GM23248 (cell line): ENCODE results near the gene RGR. TPM values are rescaled to one million over a fixed set of nuclear protein-coding genes. Genes with fewer than 3 reads are reported as not detected.

ENCODE experiments used
- DNase-seq: peaks from one replicate; pipeline ENCODE4 v3.0.0-alpha.2; 2015
- H2AFZ ChIP-seq: fragments of 200-600 bp; sonication (generic); 2 replicates; pipeline ENCODE4 v1.6.1; 2016; ENCODE audit warnings: antibody characterized with exemption
- H3F3A ChIP-seq: fragments of 200-600 bp; sonication (generic); 2 replicates; pipeline ENCODE4 v1.6.1; 2016; ENCODE audit warnings: mild to moderate bottlenecking, antibody characterized with exemption, mixed run types; ENCODE audit not compliant: insufficient read depth
- H3K27ac ChIP-seq: fragments of 200-600 bp; sonication (generic); 2 replicates; pipeline ENCODE4 v1.5.1; 2016; ENCODE audit warnings: mild to moderate bottlenecking
- H3K27me3 ChIP-seq: fragments of 200-600 bp; sonication (generic); replicated peaks from 2 replicates; pipeline ENCODE4 v1.6.1; 2016; ENCODE audit warnings: mild to moderate bottlenecking; ENCODE audit not compliant: insufficient read depth
- H3K36me3 ChIP-seq: fragments of 200-600 bp; sonication (generic); 2 replicates; pipeline ENCODE4 v1.6.1; 2016; ENCODE audit warnings: low read depth, mild to moderate bottlenecking
- H3K4me1 ChIP-seq: fragments of 200-600 bp; sonication (generic); 2 replicates; pipeline ENCODE4 v1.6.1; 2016; ENCODE audit warnings: mild to moderate bottlenecking; ENCODE audit not compliant: insufficient read depth
- H3K4me2 ChIP-seq: fragments of 200-600 bp; sonication (generic); one replicate; pipeline ENCODE4 v1.6.1; 2016; ENCODE audit warnings: mild to moderate bottlenecking; ENCODE audit not compliant: unreplicated experiment
- H3K4me3 ChIP-seq: fragments of 200-600 bp; sonication (generic); 2 replicates; pipeline ENCODE4 v1.5.1; 2016; ENCODE audit warnings: mild to moderate bottlenecking
- H3K79me2 ChIP-seq: fragments of 200-600 bp; sonication (generic); 2 replicates; pipeline ENCODE4 v1.6.1; 2016; ENCODE audit warnings: mild to moderate bottlenecking; ENCODE audit not compliant: insufficient read depth
- H3K9ac ChIP-seq: fragments of 200-600 bp; sonication (generic); 2 replicates; pipeline ENCODE4 v1.6.1; 2016; ENCODE audit warnings: mild to moderate bottlenecking
- H3K9me2 ChIP-seq: fragments of 200-600 bp; sonication (generic); 2 replicates; pipeline ENCODE4 v1.6.1; 2016; ENCODE audit warnings: mixed run types, mild to moderate bottlenecking, moderate library complexity; ENCODE audit not compliant: insufficient read depth
- H3K9me3 ChIP-seq: fragments of 200-600 bp; sonication (generic); one replicate; pipeline ENCODE4 v1.6.1; 2017; ENCODE audit warnings: low read depth
- H4K20me1 ChIP-seq: fragments of 200-600 bp; sonication (generic); 2 replicates; pipeline ENCODE4 v1.6.0; 2016; ENCODE audit not compliant: insufficient read depth
- EZH2 ChIP-seq: fragments of 200-600 bp; sonication (generic); IDR thresholded peaks from 2 replicates; pipeline ENCODE4 v1.6.1; 2018; ENCODE audit warnings: antibody characterized with exemption, mild to moderate bottlenecking; ENCODE audit not compliant: insufficient read depth, poor library complexity, severe bottlenecking
- EZH2phosphoT487 ChIP-seq: fragments of 200-600 bp; sonication (generic); IDR thresholded peaks from 2 replicates; pipeline ENCODE4 v1.6.1; 2018; ENCODE audit warnings: antibody characterized with exemption, moderate library complexity, mild to moderate bottlenecking, low read depth; ENCODE audit not compliant: insufficient read depth
- WGBS, 2 experiments: methylation state at CpG; one replicate each; pipeline ENCODE4 v1.1.6; 2015 to 2017; ENCODE audit warnings: low lambda C conversion rate in 2 of 2, low coverage in 1 of 2; ENCODE audit errors: missing lambda C conversion rate in 2 of 2; 5-methylcytosine and 5-hydroxymethylcytosine counted together
- in situ Hi-C: fragments of 300-500 bp; cut with MboI; formaldehyde crosslinking; loops from 2 replicates; pipeline ENCODE4 v1.15.0; 2020
- polyA plus RNA-seq: library from polyadenylated mRNA; unstranded; fragments of >200 nt; fragmentation: Nextera tagmentation; extraction: Ambion mirVana; gene quantifications from 2 replicates; pipeline ENCODE4 v1.2.1, GENCODE V29; 2016
- total RNA-seq: library from RNA; depleted of rRNA; stranded (reverse); fragments of >200 nt; shearing (Covaris generic); gene quantifications from 2 replicates; pipeline ENCODE4 v1.2.3, GENCODE V29; 2014; rRNA removed

RGR gene
- total and polyA plus RNA-seq, 2 experiments from 2014 or later = not detected

DNA sequence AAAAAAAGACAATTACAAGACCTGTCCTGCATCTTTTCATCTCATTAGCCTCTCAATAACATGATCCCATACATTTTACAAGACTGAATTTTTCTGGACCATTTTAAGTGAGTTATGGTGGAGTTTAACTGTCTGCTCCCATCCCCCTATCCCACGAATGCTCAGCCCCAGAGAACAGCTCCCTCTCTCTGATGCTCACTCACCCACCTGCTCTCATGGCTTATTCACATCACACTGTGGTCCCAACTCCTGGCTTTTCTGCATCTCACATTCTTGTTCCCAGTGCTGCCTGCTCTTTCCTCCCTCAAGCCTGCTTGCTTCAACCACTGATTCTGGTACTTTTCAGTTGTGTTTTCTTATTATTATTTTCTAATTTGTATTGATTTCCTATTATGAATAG lies 63.2 kb downstream of the RGR start:
- no peaks in the 10 kb centered on the region for H4K20me1 ChIP-seq
- H3K9me3 ChIP-seq = no peaks in the 10 kb centered on the region
- H3K36me3 ChIP-seq = no peaks in the 10 kb centered on the region
- no peak for TF ChIP-seq EZH2phosphoT487
- TF ChIP-seq EZH2 = no peak
- no peak overlapping the region for H3K27ac ChIP-seq
- in situ Hi-C loops = no loop called here
- no peak overlapping the region for H3K4me2 ChIP-seq
- no peak overlapping the region for H3K9ac ChIP-seq
- H3K27me3 ChIP-seq = no peaks in the 10 kb centered on the region
- H3K9me2 ChIP-seq = no peaks in the 10 kb centered on the region
- no peak overlapping the region for H3K4me3 ChIP-seq
- no peaks in the 10 kb centered on the region for H3F3A ChIP-seq
- H3K79me2 ChIP-seq = no peaks in the 10 kb centered on the region
- H2AFZ ChIP-seq = no peak overlapping the region
- no peaks in the 10 kb centered on the region; the same call in 1 of the 2 replicates for H3K4me1 ChIP-seq
- DNase-seq = no peak
- 0 to 3% methylated on average over 1 of the region's 1 CpG for WGBS, 2 experiments

DNA sequence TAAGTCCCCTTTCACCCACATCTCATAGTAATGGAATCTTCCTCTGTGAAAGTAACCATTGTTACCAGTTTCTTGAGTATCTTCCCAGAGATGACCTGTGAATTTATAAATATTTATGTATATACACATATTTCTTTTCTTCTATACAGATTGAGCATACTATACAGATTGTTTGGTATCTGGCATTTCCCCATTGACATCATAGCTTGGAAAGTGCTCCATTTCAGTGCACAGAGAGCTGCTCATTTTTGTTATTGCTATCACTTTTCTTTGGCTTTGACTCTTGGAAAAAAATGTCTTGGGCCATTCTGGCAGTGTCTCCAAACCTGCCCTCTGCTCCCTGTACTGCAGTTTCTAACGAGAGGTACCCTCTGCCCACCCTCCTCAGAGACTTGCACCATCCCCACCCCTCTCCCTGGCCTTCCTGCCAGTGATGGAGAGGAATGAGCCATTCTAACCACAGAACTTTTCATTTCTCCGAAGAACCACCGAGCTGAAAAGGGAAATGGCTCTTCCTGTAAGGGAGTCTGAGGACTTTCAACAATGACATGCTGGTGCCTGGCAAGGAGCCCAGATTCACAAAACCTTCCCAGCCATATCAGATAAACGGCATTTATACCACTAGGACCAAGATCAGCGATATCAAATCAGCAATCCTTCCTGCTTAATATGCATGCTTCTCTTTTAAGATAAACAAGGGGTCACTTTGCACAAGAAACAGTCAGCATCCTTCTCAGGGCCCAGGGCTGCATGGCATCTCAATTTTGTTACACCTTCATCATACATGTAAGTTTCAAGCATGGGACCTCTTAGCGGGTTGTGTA lies 63.8 kb downstream of the RGR start:
- TF ChIP-seq EZH2phosphoT487 (no peak), EZH2 (no peak)
- H3K36me3 ChIP-seq = no peaks in the 10 kb centered on the region
- H3K27ac ChIP-seq = no peak overlapping the region
- H3K9me3 ChIP-seq = no peaks in the 10 kb centered on the region
- no peak overlapping the region for H3K9ac ChIP-seq
- H3K4me2 ChIP-seq = peak overlapping the region; percentile 44
- H3F3A ChIP-seq = no peaks in the 10 kb centered on the region
- DNase-seq = peak; percentile 35
- in situ Hi-C loops = no loop called here
- H3K27me3 ChIP-seq = no peaks in the 10 kb centered on the region
- no peaks in the 10 kb centered on the region for H3K9me2 ChIP-seq
- H4K20me1 ChIP-seq = no peaks in the 10 kb centered on the region
- H2AFZ ChIP-seq = no peak overlapping the region
- no peaks in the 10 kb centered on the region for H3K79me2 ChIP-seq
- 16 to 21% methylated on average over 6 of the region's 6 CpGs for WGBS, 2 experiments
- 0 out of 2 replicates have a peak overlapping the region, but pooled peaks have one; percentile 12 for H3K4me3 ChIP-seq
- no peaks in the 10 kb centered on the region; the same call in 1 of the 2 replicates for H3K4me1 ChIP-seq

Other genes with a start within 250 kb of the RGR start
- 203 and 205 TPM in 2 replicates for gene GHITM, start 105.5 kb upstream of the RGR start, total RNA-seq
- 255 and 258 TPM in 2 replicates for gene GHITM, start 105.5 kb upstream of the RGR start, polyA plus RNA-seq
- gene GPR15LG, start 71.3 kb upstream of the RGR start, total RNA-seq = not detected in 2 replicates
- not detected in 2 replicates for gene GPR15LG, start 71.3 kb upstream of the RGR start, polyA plus RNA-seq
- not detected in 2 replicates for gene CDHR1, start 50.5 kb upstream of the RGR start, total RNA-seq
- gene CDHR1, start 50.5 kb upstream of the RGR start, polyA plus RNA-seq = not detected in 2 replicates
- gene LRIT2, start 19.5 kb upstream of the RGR start, total RNA-seq = not detected in 2 replicates
- gene LRIT2, start 19.5 kb upstream of the RGR start, polyA plus RNA-seq = not detected in 2 replicates
- not detected in 2 replicates for gene LRIT1, start 3.5 kb upstream of the RGR start, total RNA-seq
- not detected in 2 replicates for gene LRIT1, start 3.5 kb upstream of the RGR start, polyA plus RNA-seq
- gene CCSER2, start 83.5 kb downstream of the RGR start, total RNA-seq = 27.8 and 30.6 TPM in 2 replicates
- gene CCSER2, start 83.5 kb downstream of the RGR start, polyA plus RNA-seq = 76.8 and 78.1 TPM in 2 replicates